IMR-90 (cell line): ENCODE measurements around the gene TFCP2. TPM values are rescaled to one million over a fixed set of nuclear protein-coding genes. Genes with fewer than 3 reads are reported as not detected.

Experiments used
- ATAC-seq: fragments of 200-7000 bp; cut with Tn5 transposase; 2 replicates; pipeline ENCODE4 v1.9.1; 2020; ENCODE audit warnings: low read depth, mild to moderate bottlenecking, moderate library complexity
- BruUV-seq: library from RNA; stranded (reverse); fragments of 400-500 nt; replicated peaks from 2 replicates; lab custom pipeline; 2021; lab: Mats Ljungman, UMichigan
- CTCF ChIA-PET: fragments of 300-600 bp; formaldehyde crosslinking; extraction: SDS; loops from one replicate; lab custom pipeline; 2021; ENCODE audit warnings: antibody characterized with exemption; lab: Yijun Ruan, JAX
- POLR2A ChIA-PET: fragments of 300-600 bp; sonication (Branson Sonifier 250); formaldehyde crosslinking; loops from one replicate; lab custom pipeline; 2022; ENCODE audit warnings: antibody characterized with exemption; ENCODE audit not compliant: unreplicated experiment; lab: Charles Lee
- DNase-seq: peaks from one replicate; pipeline ENCODE4 v3.0.0; 2013
- H2AFZ ChIP-seq: replicated peaks from 2 replicates; pipeline ENCODE3; 2013; ENCODE audit warnings: low read length, mild to moderate bottlenecking; ENCODE audit not compliant: poor library complexity
- H2AK5ac ChIP-seq: 2 replicates; pipeline ENCODE4 v1.6.1; 2013; ENCODE audit warnings: low read depth, low read length, inconsistent platforms
- H2AK9ac ChIP-seq: replicated peaks from 2 replicates; pipeline ENCODE3; 2013; ENCODE audit warnings: mild to moderate bottlenecking, low read depth, low read length, moderate library complexity; ENCODE audit not compliant: poor library complexity
- H2BK120ac ChIP-seq: 2 replicates; pipeline ENCODE4 v1.6.1; 2013; ENCODE audit warnings: low read depth, low read length, inconsistent platforms
- H2BK15ac ChIP-seq: 3 replicates; pipeline ENCODE4 v1.6.1; 2013; ENCODE audit warnings: low read depth, low read length, inconsistent platforms
- H2BK20ac ChIP-seq: 2 replicates; pipeline ENCODE4 v1.6.1; 2013; ENCODE audit warnings: low read depth, mild to moderate bottlenecking, inconsistent platforms, low read length, moderate library complexity
- H2BK5ac ChIP-seq: 2 replicates; pipeline ENCODE4 v1.6.1; 2013; ENCODE audit warnings: mild to moderate bottlenecking, low read depth, low read length, inconsistent platforms; ENCODE audit not compliant: poor library complexity, severe bottlenecking
- H3K14ac ChIP-seq: replicated peaks from 2 replicates; pipeline ENCODE4 v1.6.1; 2013; ENCODE audit warnings: low read depth, low read length, inconsistent platforms
- H3K18ac ChIP-seq: 2 replicates; pipeline ENCODE4 v1.6.1; 2013; ENCODE audit warnings: low read depth, low read length, control low read depth
- H3K23ac ChIP-seq: 2 replicates; pipeline ENCODE4 v1.6.1; 2013; ENCODE audit warnings: low read depth, low read length, inconsistent platforms
- H3K27ac ChIP-seq: 2 replicates; pipeline ENCODE4 v1.5.1; 2013; ENCODE audit warnings: mild to moderate bottlenecking, control low read depth, low read length; ENCODE audit not compliant: insufficient read depth
- H3K27me3 ChIP-seq: 2 replicates; pipeline ENCODE4 v1.6.1; 2013; ENCODE audit warnings: low read length; ENCODE audit not compliant: control insufficient read depth, insufficient read depth
- H3K36me3 ChIP-seq: 2 replicates; pipeline ENCODE4 v1.6.1; 2013; ENCODE audit warnings: low read length, mixed read lengths; ENCODE audit not compliant: control insufficient read depth, insufficient read depth
- H3K4ac ChIP-seq: 2 replicates; pipeline ENCODE4 v1.6.1; 2013; ENCODE audit warnings: low read depth, low read length, inconsistent platforms
- H3K4me1 ChIP-seq: 2 replicates; pipeline ENCODE4 v1.6.1; 2013; ENCODE audit warnings: low read length, mixed read lengths; ENCODE audit not compliant: control insufficient read depth, insufficient read depth
- H3K4me2 ChIP-seq: 2 replicates; pipeline ENCODE4 v1.6.1; 2013; ENCODE audit warnings: low read depth, mild to moderate bottlenecking, control low read depth, low read length, moderate library complexity
- H3K4me3 ChIP-seq: 2 replicates; pipeline ENCODE4 v1.5.1; 2013; ENCODE audit warnings: low read depth, mild to moderate bottlenecking, control low read depth, low read length, moderate library complexity; ENCODE audit not compliant: insufficient read depth
- H3K56ac ChIP-seq: 2 replicates; pipeline ENCODE4 v1.6.1; 2013; ENCODE audit warnings: low read length, inconsistent platforms; ENCODE audit not compliant: insufficient read depth; ENCODE audit errors: extremely low read depth
- H3K79me1 ChIP-seq, 2 experiments: 2 replicates each; pipeline ENCODE4 v1.6.1; 2013; ENCODE audit warnings: low read length in 2 of 2, inconsistent platforms in 1 of 2, low read depth in 1 of 2
- H3K9ac ChIP-seq: 2 replicates; pipeline ENCODE4 v1.6.1; 2013; ENCODE audit warnings: low read depth, low read length, control low read depth
- H3K9me1 ChIP-seq: 2 replicates; pipeline ENCODE4 v1.6.1; 2013; ENCODE audit warnings: low read length, inconsistent platforms; ENCODE audit not compliant: insufficient read depth
- H3K9me3 ChIP-seq: 2 replicates; pipeline ENCODE4 v1.6.1; 2013; ENCODE audit warnings: low read length; ENCODE audit not compliant: control insufficient read depth, insufficient read depth
- H4K20me1 ChIP-seq: 2 replicates; pipeline ENCODE4 v1.6.1; 2013; ENCODE audit warnings: low read length, inconsistent platforms; ENCODE audit not compliant: insufficient read depth
- H4K5ac ChIP-seq: 2 replicates; pipeline ENCODE4 v1.6.1; 2013; ENCODE audit warnings: mild to moderate bottlenecking, low read depth, low read length, control low read depth
- H4K8ac ChIP-seq, 2 experiments: 2 replicates each; pipeline ENCODE4 v1.6.1; 2013; ENCODE audit warnings: low read depth in 2 of 2, low read length in 2 of 2, control low read depth in 1 of 2, inconsistent platforms in 1 of 2
- H4K91ac ChIP-seq: 2 replicates; pipeline ENCODE4 v1.6.1; 2013; ENCODE audit warnings: low read depth, low read length, inconsistent platforms; ENCODE audit not compliant: insufficient read depth
- BHLHE40 ChIP-seq: fragments of 150-350 bp; IDR thresholded peaks from 2 replicates; pipeline ENCODE4 v1.6.1; 2016; ENCODE audit warnings: mild to moderate bottlenecking, low read depth, low read length
- CEBPB ChIP-seq: IDR thresholded peaks from 2 replicates; pipeline ENCODE4 v1.6.1; 2012; ENCODE audit warnings: low read depth, low read length, improper control_type of control experiment
- CHD1 ChIP-seq: IDR thresholded peaks from 2 replicates; pipeline ENCODE4 v1.6.1; 2012; ENCODE audit warnings: low read depth, low read length, improper control_type of control experiment
- CTCF ChIP-seq: conservative IDR thresholded peaks from 2 replicates; pipeline ENCODE4 v1.5.1; 2012; ENCODE audit warnings: mild to moderate bottlenecking, low read depth, low read length, improper control_type of control experiment
- ELK1 ChIP-seq: fragments of 150-350 bp; IDR thresholded peaks from 2 replicates; pipeline ENCODE4 v1.6.1; 2016; ENCODE audit warnings: low read depth, mild to moderate bottlenecking, low read length, moderate library complexity, borderline replicate concordance
- FOS ChIP-seq: fragments of 150-350 bp; IDR thresholded peaks from 2 replicates; pipeline ENCODE4 v1.6.1; 2016; ENCODE audit warnings: low read depth, low read length
- MAFK ChIP-seq: IDR thresholded peaks from 2 replicates; pipeline ENCODE4 v1.6.1; 2012; ENCODE audit warnings: low read depth, low read length, improper control_type of control experiment
- MAZ ChIP-seq: IDR thresholded peaks from 2 replicates; pipeline ENCODE4 v1.6.1; 2012; ENCODE audit warnings: low read depth, mild to moderate bottlenecking, low read length, improper control_type of control experiment, moderate library complexity, borderline replicate concordance
- MXI1 ChIP-seq: IDR thresholded peaks from 2 replicates; pipeline ENCODE4 v1.6.1; 2012; ENCODE audit warnings: low read depth, mild to moderate bottlenecking, low read length, moderate library complexity, borderline replicate concordance
- POLR2A ChIP-seq: IDR thresholded peaks from 2 replicates; pipeline ENCODE4 v1.6.1; 2012; ENCODE audit warnings: mild to moderate bottlenecking, low read depth, low read length
- RAD21 ChIP-seq: IDR thresholded peaks from 2 replicates; pipeline ENCODE4 v1.6.1; 2012; ENCODE audit warnings: low read length, improper control_type of control experiment
- RCOR1 ChIP-seq: IDR thresholded peaks from 2 replicates; pipeline ENCODE4 v1.6.1; 2012; ENCODE audit warnings: mild to moderate bottlenecking, low read length, improper control_type of control experiment; ENCODE audit not compliant: insufficient replicate concordance
- RFX5 ChIP-seq: IDR thresholded peaks from 2 replicates; pipeline ENCODE4 v1.8.0; 2012; ENCODE audit warnings: low read depth, mild to moderate bottlenecking, low read length, moderate library complexity
- SMC3 ChIP-seq: fragments of 150-350 bp; IDR thresholded peaks from 2 replicates; pipeline ENCODE4 v1.6.1; 2016; ENCODE audit warnings: low read depth, mild to moderate bottlenecking, antibody characterized with exemption, low read length, moderate library complexity
- USF2 ChIP-seq: fragments of 150-350 bp; IDR thresholded peaks from 2 replicates; pipeline ENCODE4 v1.6.1; 2017; ENCODE audit warnings: mild to moderate bottlenecking, antibody characterized with exemption, low read length, low read depth
- WGBS, 2 experiments: methylation state at CpG; one replicate each; pipeline versions ENCODE4 v1.1.5 to v1.1.7; 2013; ENCODE audit warnings: missing lambda C conversion rate in 2 of 2; ENCODE audit not compliant: insufficient read length in 1 of 2; ENCODE audit errors: extremely low coverage in 2 of 2; 5-methylcytosine and 5-hydroxymethylcytosine counted together
- dilution Hi-C: fragments of 300-500 bp; cut with HindIII; formaldehyde crosslinking; loops from one replicate; pipeline ENCODE4 v1.14.3; 2018; ENCODE audit warnings: low sequenced_read_pairs; ENCODE audit not compliant: unreplicated experiment
- in situ Hi-C: fragments of 300-500 bp; cut with MboI; formaldehyde crosslinking; loops from 3 replicates; pipeline ENCODE4 v1.14.3; 2019; ENCODE audit warnings: low sequenced_read_pairs, inconsistent platforms, mixed read lengths
- intact Hi-C: fragments of 100-400 bp; cut with micrococcal nuclease; formaldehyde crosslinking; loops from 2 replicates; pipeline ENCODE4 v1.10.0; 2022
- polyA plus RNA-seq, 3 experiments: library from polyadenylated mRNA; depleted of rRNA; stranded (reverse); fragments of >200 nt; gene quantifications; 2 replicates each; pipeline ENCODE4 v1.2.3, GENCODE V29; 2012; ENCODE audit warnings: low replicate concordance in 1 of 3
- total RNA-seq: library from RNA; depleted of rRNA; stranded (reverse); fragments of >200 nt; gene quantifications from 2 replicates; pipeline ENCODE4 v1.2.3, GENCODE V29; 2012

Gene TFCP2
- total and polyA plus RNA-seq, 2 of the 4 experiments (the other 2 are of a cell fraction) = 10.0 to 15.4 TPM

GRCh38 chr12:51192284-51192671, 19.3 kb upstream of the TFCP2 start:
- no TSS peak for BruUV-seq
- no peak overlapping the region for H3K18ac ChIP-seq
- no peak overlapping the region for H3K9ac ChIP-seq
- H3K23ac ChIP-seq = no peak overlapping the region
- 0 out of 2 replicates have a peak, but pooled peaks cover 2% of the 10 kb centered on the region for H3K9me1 ChIP-seq
- no peaks in the 10 kb centered on the region for H4K20me1 ChIP-seq
- no peak overlapping the region for H2AK9ac ChIP-seq
- no peaks in the 10 kb centered on the region for H3K9me3 ChIP-seq
- no peak overlapping the region for H3K14ac ChIP-seq
- DNase-seq (no peak), ATAC-seq (no peak)
- no peak overlapping the region for H2BK120ac ChIP-seq
- ChIA-PET CTCF (no interaction called here), POLR2A (no interaction called here)
- H3K56ac ChIP-seq = no peak overlapping the region
- H3K27me3 ChIP-seq = no peaks in the 10 kb centered on the region
- no peak overlapping the region for H3K4me3 ChIP-seq
- H2BK20ac ChIP-seq = no peak overlapping the region
- no peak overlapping the region for H4K91ac ChIP-seq
- no peak overlapping the region for H2AK5ac ChIP-seq
- intact Hi-C loops (no loop called here), dilution Hi-C loops (no loop called here), in situ Hi-C loops (no loop called here)
- TF ChIP-seq CTCF (no peak), POLR2A (no peak), CHD1 (no peak), MXI1 (no peak), SMC3 (no peak), RCOR1 (no peak), MAFK (no peak), RAD21 (no peak), CEBPB (no peak), MAZ (no peak), FOS (no peak), USF2 (no peak), RFX5 (no peak), BHLHE40 (no peak), ELK1 (no peak)
- peaks cover 16% of the 10 kb centered on the region for H3K36me3 ChIP-seq
- no peak overlapping the region for H3K4me2 ChIP-seq
- H3K4me1 ChIP-seq = no peaks in the 10 kb centered on the region
- H4K5ac ChIP-seq = no peak overlapping the region
- no peak overlapping the region for H2BK5ac ChIP-seq
- WGBS, 2 experiments = 95% methylated on average over 3 of the region's 5 CpGs; no CpG with 5 or more reads in 1 of the 2 experiments
- H4K8ac ChIP-seq = no peak overlapping the region
- H3K4ac ChIP-seq = no peak overlapping the region
- H3K79me1 ChIP-seq = no peaks in the 10 kb centered on the region
- H2BK15ac ChIP-seq = no peak overlapping the region
- no peak overlapping the region for H2AFZ ChIP-seq
- no peak overlapping the region for H3K27ac ChIP-seq
